Measurements from ENCODE around the gene THSD4.

Gene THSD4

DNA sequence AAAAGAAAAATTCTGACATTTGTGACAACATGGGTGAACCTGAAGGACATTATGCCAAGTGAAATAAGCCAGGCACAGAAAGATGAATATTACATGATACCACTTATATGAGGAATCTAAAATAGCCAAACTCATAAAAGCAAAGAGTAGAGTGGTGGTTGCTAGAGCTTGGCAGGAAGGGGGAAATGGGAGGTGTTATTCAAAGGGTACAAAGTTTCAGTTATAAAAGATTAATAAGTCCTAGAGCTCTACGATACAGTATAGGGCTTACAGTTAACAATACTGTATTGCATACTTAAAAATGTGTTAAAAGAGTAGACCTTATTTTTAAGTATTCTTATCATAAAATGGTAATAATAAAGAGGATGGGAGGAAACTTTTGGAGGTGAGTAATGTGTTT lies 583.5 kb downstream of the THSD4 start:
- DNase-seq = no peak

DNA sequence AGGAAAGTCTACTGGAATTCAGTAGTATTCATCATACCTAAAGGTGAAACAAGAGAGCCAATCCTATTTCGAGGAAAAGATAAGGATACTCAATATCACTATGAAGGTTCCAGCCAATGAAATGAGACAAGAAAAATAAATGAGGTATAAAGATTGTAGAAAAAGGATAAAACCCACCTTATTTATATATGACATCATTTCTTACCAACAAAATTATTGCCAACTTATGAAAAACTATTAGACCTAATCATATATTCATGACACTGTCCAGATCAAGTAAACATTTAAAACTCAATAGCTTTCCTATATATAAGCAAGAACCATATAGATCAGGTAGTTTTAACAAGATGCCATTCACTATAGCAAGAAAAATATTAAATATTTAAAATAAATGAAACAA lies 584.7 kb downstream of the THSD4 start:
- no peaks in the 10 kb centered on the region for H3K4me1 Mint-ChIP-seq
- no peaks in the 10 kb centered on the region for H3K36me3 Mint-ChIP-seq (ENCODE audit: low read depth)
- ATAC-seq (no peak), DNase-seq (no peak)
- H3K4me3 Mint-ChIP-seq = no peak overlapping the region
- peaks cover 25% of the 10 kb centered on the region for H3K27me3 Mint-ChIP-seq
- no peaks in the 10 kb centered on the region for H3K9me3 Mint-ChIP-seq
- H3K27ac Mint-ChIP-seq = no peak overlapping the region

More for the DNA sequence above, 583.5 kb downstream of the THSD4 start:
- Mint-ChIP-seq H3K9me3 (no peaks in the 10 kb centered on the region), H3K36me3 (ENCODE audit: low read depth) (no peaks in the 10 kb centered on the region), H3K4me3 (no peak overlapping the region), H3K4me1 (no peaks in the 10 kb centered on the region), H3K27me3 (peaks cover 21% of the 10 kb centered on the region), H3K27ac (no peak overlapping the region)
- ATAC-seq = no peak

DNA sequence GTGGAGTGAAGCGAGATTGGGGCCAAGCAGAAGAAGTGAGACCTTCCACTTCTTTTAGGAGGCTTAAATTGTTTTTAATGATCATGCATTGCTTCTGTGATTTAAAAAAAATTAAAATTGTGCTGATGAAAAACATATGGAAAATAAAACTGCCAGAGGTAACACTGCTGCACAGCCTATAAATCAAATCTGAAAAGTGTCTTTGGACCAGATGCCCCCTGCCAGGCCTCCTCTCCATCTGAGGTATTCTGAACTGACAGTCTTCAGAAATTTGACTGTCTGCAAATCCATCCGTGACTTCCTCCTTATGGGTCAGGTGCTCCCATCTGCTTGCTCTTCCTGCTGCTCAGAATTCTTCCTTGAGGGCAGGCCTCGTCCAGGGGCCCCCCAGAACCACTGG lies 586.5 kb downstream of the THSD4 start:
- H3K27me3 Mint-ChIP-seq = peaks cover 19% of the 10 kb centered on the region
- no peak overlapping the region for H3K4me3 Mint-ChIP-seq
- H3K36me3 Mint-ChIP-seq (ENCODE audit: low read depth) = no peaks in the 10 kb centered on the region
- DNase-seq = no peak
- H3K9me3 Mint-ChIP-seq = no peaks in the 10 kb centered on the region
- H3K27ac Mint-ChIP-seq = no peak overlapping the region
- no peak for ATAC-seq
- no peaks in the 10 kb centered on the region for H3K4me1 Mint-ChIP-seq

DNA sequence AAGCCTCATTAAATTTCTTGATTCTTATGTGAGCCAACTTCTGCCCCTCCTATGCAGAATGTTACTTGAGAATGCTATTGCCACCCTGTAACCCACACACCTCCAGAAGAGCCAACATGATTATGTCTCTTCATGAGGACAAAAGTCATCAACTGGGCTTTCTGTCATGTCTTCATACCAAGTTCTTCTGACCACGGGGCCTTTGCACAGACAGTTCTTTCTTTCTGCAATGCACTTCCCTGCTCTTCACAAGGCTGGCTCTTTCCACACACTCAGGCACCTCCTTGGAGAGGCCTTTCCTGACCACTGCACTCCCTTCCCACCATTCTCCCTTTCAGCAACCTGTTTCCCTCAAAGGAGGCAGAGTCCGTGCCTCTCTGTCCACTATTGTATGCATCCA lies 587.2 kb downstream of the THSD4 start:
- no peaks in the 10 kb centered on the region for H3K36me3 Mint-ChIP-seq (ENCODE audit: low read depth)
- H3K4me3 Mint-ChIP-seq = no peak overlapping the region
- H3K4me1 Mint-ChIP-seq = no peaks in the 10 kb centered on the region
- H3K9me3 Mint-ChIP-seq = no peaks in the 10 kb centered on the region
- no peak overlapping the region for H3K27ac Mint-ChIP-seq
- H3K27me3 Mint-ChIP-seq = peaks cover 16% of the 10 kb centered on the region
- ATAC-seq = no peak
- no peak for DNase-seq

DNA sequence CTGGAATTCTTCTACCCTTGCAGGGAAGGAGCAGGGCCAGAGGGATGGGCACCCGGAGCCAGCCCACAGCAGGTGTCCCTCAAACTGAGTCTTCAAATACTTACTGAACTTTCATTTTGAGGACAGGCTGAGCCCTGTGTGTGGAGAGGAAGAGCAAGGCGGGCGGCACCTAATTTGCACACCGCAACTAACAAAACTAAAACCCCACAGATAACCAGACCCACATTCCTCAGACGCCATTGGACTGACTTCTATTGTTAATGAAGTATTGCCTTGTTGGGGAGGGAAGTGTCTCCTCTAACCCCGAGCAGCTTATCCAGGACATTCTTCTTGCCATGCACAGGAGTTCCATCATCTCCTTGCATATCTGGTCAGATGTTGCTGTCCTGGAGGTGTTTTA lies 589.9 kb downstream of the THSD4 start:
- peaks cover 22% of the 10 kb centered on the region for H3K27me3 Mint-ChIP-seq
- no peaks in the 10 kb centered on the region for H3K9me3 Mint-ChIP-seq
- H3K4me3 Mint-ChIP-seq = no peak overlapping the region
- no peak for ATAC-seq
- H3K4me1 Mint-ChIP-seq = no peaks in the 10 kb centered on the region
- H3K27ac Mint-ChIP-seq = no peak overlapping the region
- H3K36me3 Mint-ChIP-seq (ENCODE audit: low read depth) = no peaks in the 10 kb centered on the region
- no peak for DNase-seq

DNA sequence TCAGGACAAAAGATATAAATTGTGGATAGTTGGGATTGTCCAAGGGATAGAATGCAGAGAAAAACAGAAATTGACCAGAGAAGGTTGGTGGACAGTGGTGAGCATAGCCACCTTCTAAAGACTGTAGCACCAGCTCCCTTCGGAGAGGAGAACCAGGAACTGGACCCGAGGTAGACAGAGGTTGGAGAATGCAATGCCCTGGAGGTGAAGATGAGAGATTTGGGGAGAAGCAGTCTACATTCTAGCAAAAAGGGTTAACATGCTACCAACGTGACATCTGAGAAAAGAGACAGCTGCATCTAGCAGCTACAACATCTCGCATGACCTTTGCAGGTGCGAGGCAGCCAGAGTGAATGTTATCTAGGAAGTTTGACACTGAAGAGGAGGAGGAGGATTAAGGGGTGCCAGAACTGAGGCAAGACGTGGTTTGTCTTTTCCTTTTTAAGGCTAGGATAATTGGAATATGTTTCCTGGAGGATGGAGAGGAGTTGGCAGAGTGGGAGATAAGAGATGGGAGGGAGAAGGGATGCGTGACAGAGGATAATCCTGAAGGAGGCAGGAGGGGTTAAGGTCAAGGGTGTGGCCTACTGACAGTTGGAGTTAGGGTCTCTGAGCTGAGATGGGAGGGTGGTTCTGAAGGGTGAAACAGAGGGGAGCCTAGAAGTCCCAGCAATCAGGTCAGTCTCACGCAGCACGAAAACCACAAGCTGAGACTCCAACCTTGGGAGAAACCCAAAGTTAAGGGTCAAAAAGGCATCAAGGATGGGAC lies 591.4 kb downstream of the THSD4 start:
- Mint-ChIP-seq H3K4me3 (no peak overlapping the region), H3K27ac (no peak overlapping the region), H3K36me3 (ENCODE audit: low read depth) (no peaks in the 10 kb centered on the region), H3K27me3 (peaks cover 22% of the 10 kb centered on the region), H3K9me3 (no peaks in the 10 kb centered on the region), H3K4me1 (no peaks in the 10 kb centered on the region)
- DNase-seq = no peak
- no peak for ATAC-seq

DNA sequence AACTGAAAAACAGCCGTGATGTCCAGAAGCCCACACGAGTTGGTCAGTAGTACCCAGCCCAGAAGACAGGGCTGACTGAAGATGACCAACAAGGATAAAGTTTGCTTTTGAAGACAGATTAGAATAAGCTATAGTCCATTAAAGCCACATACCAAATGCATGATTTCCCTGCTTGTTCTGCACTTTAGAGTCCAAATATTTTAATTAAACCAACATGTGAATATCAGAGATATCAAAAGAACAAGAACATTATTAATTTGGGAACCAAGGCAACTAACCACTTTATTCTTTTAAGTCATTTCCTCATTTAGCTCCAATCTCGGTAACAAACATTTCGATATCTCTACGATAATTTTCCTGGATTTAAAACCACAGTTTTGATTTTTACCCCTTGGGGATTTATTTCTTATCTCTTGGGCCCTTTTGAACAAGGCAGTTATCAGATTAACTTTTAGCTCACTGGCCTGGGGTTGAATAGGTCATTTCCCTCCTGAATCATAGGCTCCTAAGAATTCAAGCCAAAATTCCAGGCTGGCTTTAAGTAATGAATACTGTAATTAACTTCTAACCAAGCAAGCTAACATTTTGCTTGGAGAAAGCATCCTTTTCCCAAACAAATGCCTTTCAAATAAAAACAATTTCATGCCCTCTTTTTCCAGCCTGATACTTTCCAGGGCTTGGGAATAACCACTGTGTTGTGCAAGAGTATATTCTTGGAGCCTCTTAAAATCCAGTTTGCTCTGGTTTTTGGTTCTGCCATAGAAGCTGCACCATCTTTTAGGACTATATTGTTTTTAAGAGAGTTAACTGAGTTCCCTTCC lies 592.2 kb downstream of the THSD4 start:
- Mint-ChIP-seq H3K36me3 (ENCODE audit: low read depth) (no peaks in the 10 kb centered on the region), H3K4me3 (no peak overlapping the region), H3K27ac (no peak overlapping the region), H3K4me1 (no peaks in the 10 kb centered on the region), H3K27me3 (peaks cover 22% of the 10 kb centered on the region), H3K9me3 (no peaks in the 10 kb centered on the region)
- DNase-seq (no peak), ATAC-seq (no peak)

DNA sequence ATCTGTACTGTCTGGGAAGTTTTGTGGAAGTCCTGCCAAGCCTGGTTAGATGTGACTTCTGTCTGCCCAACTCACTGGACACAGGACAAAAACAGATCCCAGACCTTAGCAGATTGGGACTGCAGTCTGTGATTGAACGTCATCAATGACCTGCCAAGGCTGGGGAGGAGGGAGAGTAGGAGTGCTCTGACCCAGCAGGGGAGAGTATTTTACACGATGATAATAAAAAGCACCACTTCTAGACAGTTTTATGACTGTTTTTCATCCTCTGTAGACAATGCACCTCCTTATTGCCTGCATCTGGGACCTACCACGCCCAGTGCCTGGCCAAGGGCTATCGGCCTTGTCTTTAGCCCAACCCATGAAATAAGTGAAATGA lies 592.8 kb downstream of the THSD4 start:
- Mint-ChIP-seq H3K4me3 (no peak overlapping the region), H3K27me3 (peaks cover 22% of the 10 kb centered on the region), H3K9me3 (no peaks in the 10 kb centered on the region), H3K4me1 (no peaks in the 10 kb centered on the region), H3K27ac (no peak overlapping the region), H3K36me3 (ENCODE audit: low read depth) (no peaks in the 10 kb centered on the region)
- no peak for ATAC-seq
- no peak for DNase-seq

DNA sequence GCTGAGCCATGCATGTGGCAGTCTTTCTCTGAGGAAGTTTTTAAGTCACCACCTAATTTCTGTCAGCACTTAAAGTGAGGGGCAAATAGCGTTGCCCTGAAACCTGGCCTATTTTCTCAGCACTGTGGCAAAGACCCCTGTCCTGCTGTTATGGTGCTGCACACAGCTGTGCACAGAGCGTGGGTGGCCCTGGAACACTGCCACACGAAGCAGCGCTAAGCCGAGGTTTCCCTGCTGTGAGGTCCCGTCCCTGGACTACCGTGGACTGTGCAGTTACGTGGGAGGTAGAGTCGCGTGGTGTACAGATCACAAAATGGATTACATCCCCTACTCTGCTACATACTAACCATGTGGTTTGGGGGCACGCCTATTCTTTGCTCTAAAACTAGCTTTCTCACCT lies 593.5 kb downstream of the THSD4 start:
- peaks cover 22% of the 10 kb centered on the region for H3K27me3 Mint-ChIP-seq
- H3K36me3 Mint-ChIP-seq (ENCODE audit: low read depth) = no peaks in the 10 kb centered on the region
- ATAC-seq = no peak

DNA sequence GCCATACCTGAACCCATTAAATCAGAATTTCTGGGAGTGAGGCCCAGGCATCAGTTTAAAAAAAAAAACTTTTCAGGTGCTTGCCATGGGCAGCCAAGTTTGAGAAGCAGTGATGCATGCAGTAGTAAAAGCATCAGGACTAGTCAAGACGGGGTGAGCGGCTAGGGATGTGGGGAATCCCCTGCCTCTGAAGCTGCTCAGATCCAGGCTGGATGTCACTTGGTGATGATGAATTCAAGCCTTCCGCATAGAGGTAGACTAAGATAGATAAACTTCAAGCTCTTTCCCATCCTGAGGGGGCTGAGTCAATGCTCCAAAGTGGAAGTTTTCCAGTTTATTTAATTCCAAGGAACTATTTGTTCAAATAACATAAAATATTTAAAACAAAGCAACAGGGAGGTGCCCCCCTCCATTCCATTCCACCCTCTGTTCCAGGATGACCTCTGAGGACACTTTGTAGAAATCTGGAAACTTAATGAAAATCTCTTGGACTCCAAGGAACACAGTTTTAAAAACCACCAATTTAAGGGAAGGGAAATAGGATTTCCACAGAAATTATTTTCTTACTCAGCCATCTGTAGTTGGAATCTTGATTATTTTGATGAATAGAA lies 594.6 kb downstream of the THSD4 start:
- no peak for ATAC-seq

More for the DNA sequence above, 593.5 kb downstream of the THSD4 start:
- H3K4me1 Mint-ChIP-seq = no peaks in the 10 kb centered on the region
- H3K4me3 Mint-ChIP-seq = no peak overlapping the region
- no peak for DNase-seq
- no peak overlapping the region for H3K27ac Mint-ChIP-seq
- H3K9me3 Mint-ChIP-seq = no peaks in the 10 kb centered on the region

DNA sequence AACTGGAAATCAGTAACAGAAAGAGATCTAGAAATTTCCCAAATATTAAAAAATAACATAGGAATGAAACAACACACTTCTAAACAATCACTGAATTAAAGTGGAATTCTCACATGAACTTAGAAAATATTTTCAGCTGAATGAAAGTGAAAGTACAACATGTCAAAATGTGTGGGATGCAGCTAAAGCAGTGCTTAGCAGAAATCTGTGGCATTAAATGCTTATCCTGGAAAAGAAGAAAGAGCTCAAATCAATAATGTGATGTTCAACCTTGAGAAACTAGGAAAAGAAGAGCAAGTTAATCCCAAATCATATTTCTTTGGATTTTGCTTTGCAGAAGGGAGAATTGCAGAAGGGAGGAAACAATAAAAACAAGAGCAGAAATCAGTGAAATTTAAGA lies 596.9 kb downstream of the THSD4 start:
- ATAC-seq (no peak), DNase-seq (no peak)
- H3K36me3 Mint-ChIP-seq (ENCODE audit: low read depth) = no peaks in the 10 kb centered on the region
- H3K27ac Mint-ChIP-seq = no peak overlapping the region
- no peaks in the 10 kb centered on the region for H3K4me1 Mint-ChIP-seq
- H3K4me3 Mint-ChIP-seq = no peak overlapping the region
- peaks cover 12% of the 10 kb centered on the region for H3K27me3 Mint-ChIP-seq
- no peaks in the 10 kb centered on the region for H3K9me3 Mint-ChIP-seq

More for the DNA sequence above, 594.6 kb downstream of the THSD4 start:
- Mint-ChIP-seq H3K27ac (no peak overlapping the region), H3K27me3 (peaks cover 19% of the 10 kb centered on the region), H3K9me3 (no peaks in the 10 kb centered on the region), H3K36me3 (ENCODE audit: low read depth) (no peaks in the 10 kb centered on the region), H3K4me1 (no peaks in the 10 kb centered on the region), H3K4me3 (no peak overlapping the region)
- no peak for DNase-seq

DNA sequence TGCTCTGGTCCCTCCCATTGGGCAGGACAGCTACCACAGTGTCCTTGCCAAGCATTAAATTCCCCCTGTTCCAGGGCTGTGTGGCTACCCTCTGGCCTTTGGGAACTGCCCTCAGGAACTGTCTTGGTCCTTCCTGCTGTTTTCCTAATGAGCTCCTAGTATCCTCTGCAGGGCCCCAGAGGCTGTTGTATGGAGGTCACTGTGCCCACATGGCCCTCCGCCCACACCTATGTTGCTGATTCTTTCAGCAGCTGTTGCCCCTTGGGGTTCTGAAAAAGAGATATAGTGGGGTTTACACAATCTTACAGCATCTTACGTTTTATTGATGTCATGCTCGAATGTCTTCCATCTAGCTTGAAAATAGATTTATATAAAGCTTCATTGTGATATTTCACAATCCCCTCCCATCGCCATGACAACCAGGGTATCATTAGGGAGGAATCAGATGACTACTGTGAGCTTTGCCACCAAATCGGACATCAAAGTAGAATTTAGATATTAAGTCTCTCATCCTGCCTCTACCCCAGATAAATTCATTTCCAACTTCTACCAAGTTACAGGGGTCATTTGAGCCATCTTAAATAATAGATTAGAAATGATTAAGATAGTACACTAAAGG lies 598.0 kb downstream of the THSD4 start:
- H3K27me3 Mint-ChIP-seq = peaks cover 3% of the 10 kb centered on the region
- DNase-seq (no peak), ATAC-seq (no peak)

DNA sequence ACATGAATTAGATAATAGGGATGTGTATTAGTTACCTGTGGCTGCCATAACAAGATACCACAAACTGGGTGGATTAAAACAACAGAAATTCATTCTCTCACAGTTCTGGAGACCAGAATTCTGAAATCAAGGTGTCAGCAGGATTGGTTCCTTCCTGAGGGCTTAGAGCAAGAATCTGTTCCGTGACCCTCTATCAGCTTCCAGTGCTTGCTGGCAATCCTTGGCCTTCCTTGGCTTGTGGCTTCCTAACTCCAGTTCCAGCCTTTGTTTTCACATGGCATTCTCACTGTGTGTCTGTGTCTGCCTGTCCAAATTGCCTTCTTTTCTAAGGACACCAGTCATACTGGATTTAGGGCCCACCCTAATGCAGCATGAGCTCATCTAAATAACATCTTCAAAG lies 600.6 kb downstream of the THSD4 start:
- Mint-ChIP-seq H3K36me3 (ENCODE audit: low read depth) (no peaks in the 10 kb centered on the region), H3K4me1 (no peaks in the 10 kb centered on the region), H3K27me3 (no peaks in the 10 kb centered on the region), H3K9me3 (no peaks in the 10 kb centered on the region), H3K27ac (no peak overlapping the region), H3K4me3 (no peak overlapping the region)
- no peak for ATAC-seq
- no peak for DNase-seq

More for the DNA sequence above, 598.0 kb downstream of the THSD4 start:
- Mint-ChIP-seq H3K9me3 (no peaks in the 10 kb centered on the region), H3K4me3 (no peak overlapping the region), H3K36me3 (ENCODE audit: low read depth) (no peaks in the 10 kb centered on the region), H3K4me1 (no peaks in the 10 kb centered on the region), H3K27ac (no peak overlapping the region)

DNA sequence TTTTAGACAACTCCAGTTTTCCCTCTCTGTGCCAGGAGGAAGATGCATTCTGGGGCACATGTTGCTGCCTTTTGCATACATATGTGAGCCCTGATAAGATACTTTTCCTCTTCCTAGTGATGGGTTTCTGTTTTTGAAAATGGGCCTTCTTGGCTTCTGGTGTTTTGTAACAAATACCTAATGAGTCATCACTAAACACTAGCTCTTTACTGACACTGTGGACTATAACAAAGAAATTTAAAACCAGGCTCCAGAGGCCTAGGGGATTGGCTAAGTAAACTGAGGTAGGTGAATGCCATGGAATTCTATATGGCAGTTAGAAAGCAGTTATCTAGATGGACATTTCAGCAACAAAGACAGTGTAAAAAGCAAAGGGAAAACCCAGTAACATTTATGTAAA lies 601.7 kb downstream of the THSD4 start:
- ATAC-seq = no peak
- H3K27me3 Mint-ChIP-seq = no peaks in the 10 kb centered on the region
- no peak overlapping the region for H3K4me3 Mint-ChIP-seq
- no peaks in the 10 kb centered on the region for H3K9me3 Mint-ChIP-seq
- H3K4me1 Mint-ChIP-seq = no peaks in the 10 kb centered on the region
- H3K27ac Mint-ChIP-seq = no peak overlapping the region
- DNase-seq = no peak
- no peaks in the 10 kb centered on the region for H3K36me3 Mint-ChIP-seq (ENCODE audit: low read depth)

Measured in activated naive CD8-positive, alpha-beta T cell treated with anti-CD3 and anti-CD28 coated beads, Interleukin-2, amount 50 U/mL, for 24 hours (primary cell).